ENCODE data around the gene NRROS. TPM values are rescaled to one million over a fixed set of nuclear protein-coding genes. Genes with fewer than 3 reads are reported as not detected.

NRROS gene
- polyA plus RNA-seq, 2 of the 4 experiments (the other 2 are of a cell fraction), result not detected

GRCh38 chr3:196638861-196639482 lies 522 bp upstream of the NRROS start:
- CTCF ChIA-PET, result interaction anchor here (1.5 kb wide), 1 partner anchor 18 kb away, joined by 4 read pairs; no protein-coding TSS in a partner anchor

GRCh38 chr3:196640297-196641018 lies 964 bp downstream of the NRROS start:
- FAIRE-seq (no peak), ATAC-seq (no peak), DNase-seq (ENCODE audit: low read depth in 1 of 2, low spot score in 1 of 2) (no peak)
- ChIA-PET CTCF (interaction anchor here (0.8 kb wide), 1 partner anchor 45 kb away, joined by 4 read pairs; no protein-coding TSS in a partner anchor), POLR2A (interaction anchor here (1.7 kb wide), 1 partner anchor 9 kb away, joined by 4 read pairs; no protein-coding TSS in a partner anchor)
- Histone ChIP-seq H3K27ac (no peak overlapping the region), H3K4me1 (no peaks in the 10 kb centered on the region), H3K9me3 (no peaks in the 10 kb centered on the region), H3K4me2 (no peak overlapping the region), H3K4me3 (no peak overlapping the region)
- WGBS (ENCODE audit: missing lambda C conversion rate), result 81% methylated on average over 19 of the region's 24 CpGs
- TF ChIP-seq HES2 (IDR thresholded peaks at IDR 0.05) (no peak), SMC3 (IDR thresholded peaks at IDR 0.05) (no peak), EHMT2 (IDR thresholded peaks at IDR 0.05; ENCODE audit: low read depth) (no peak), RARB (CRISPR knock-in tag; IDR thresholded peaks at IDR 0.05) (no peak), EHF (CRISPR knock-in tag; IDR thresholded peaks at IDR 0.05) (no peak), RCOR1 (IDR thresholded peaks at IDR 0.05; ENCODE audit: low read depth, low read length) (no peak), CHD4 (IDR thresholded peaks at IDR 0.05; ENCODE audit: borderline replicate concordance) (no peak), CTCF (IDR thresholded peaks at IDR 0.05) (no peak), ZSCAN20 (CRISPR knock-in tag; IDR thresholded peaks at IDR 0.05) (no peak), E2F6 (IDR thresholded peaks at IDR 0.05; ENCODE audit: borderline replicate concordance, low read depth) (no peak)

More at GRCh38 chr3:196638861-196639482, 522 bp upstream of the NRROS start:
- DNase-seq (ENCODE audit: low read depth in 1 of 2, low spot score in 1 of 2) (no peak), ATAC-seq (no peak; a peak in 1 of 6 replicates), FAIRE-seq (no peak)
- Histone ChIP-seq H3K4me1 (no peaks in the 10 kb centered on the region), H3K27ac (no peak overlapping the region), H3K9me3 (no peaks in the 10 kb centered on the region), H3K4me3 (no peak overlapping the region), H3K4me2 (no peak overlapping the region)
- POLR2A ChIA-PET, result no interaction called here
- 71% methylated on average over 19 of the region's 19 CpGs for WGBS (ENCODE audit: missing lambda C conversion rate)
- TF ChIP-seq BCL3 (IDR thresholded peaks at IDR 0.05) (no peak), CHD4 (IDR thresholded peaks at IDR 0.05; ENCODE audit: borderline replicate concordance) (no peak), CHD2 (IDR thresholded peaks at IDR 0.05; ENCODE audit: low read length, partially characterized antibody) (no peak), KDM5A (IDR thresholded peaks at IDR 0.05) (no peak), ATOH8 (CRISPR knock-in tag; IDR thresholded peaks at IDR 0.05; ENCODE audit: low read depth) (no peak), E2F6 (IDR thresholded peaks at IDR 0.05; ENCODE audit: borderline replicate concordance, low read depth) (no peak), HDAC2 (IDR thresholded peaks at IDR 0.05) (no peak), TP53 (CRISPR knock-in tag; IDR thresholded peaks at IDR 0.05) (no peak), HMGXB4 (CRISPR knock-in tag; IDR thresholded peaks at IDR 0.05; ENCODE audit: borderline replicate concordance) (no peak), NR3C1 (IDR thresholded peaks at IDR 0.05) (no peak), PBX3 (IDR thresholded peaks at IDR 0.05) (no peak), HOXB13 (CRISPR knock-in tag; IDR thresholded peaks at IDR 0.05; ENCODE audit: low read depth) (no peak)

All from A549 (cell line).